Kidney (tissue), 14 donors: ENCODE data around the gene SRF. TPM values are rescaled to one million over a fixed set of nuclear protein-coding genes. Genes with fewer than 3 reads are reported as not detected.

Source experiments
- DNase-seq, 5 donors: peaks; one replicate each; pipeline ENCODE4 v3.0.0-alpha.2; 2013 to 2020
- FAIRE-seq: peaks from 2 replicates; lab custom pipeline; 2012; peaks lifted over from hg19 to GRCh38; lab: Jason Lieb, UNC
- H3K27ac ChIP-seq, 2 donors: one replicate each; pipeline ENCODE4 v1.7.0; 2013; ENCODE audit warnings: low read depth in 2 of 2, low read length in 2 of 2, inconsistent platforms in 1 of 2
- H3K27me3 ChIP-seq: one replicate; pipeline ENCODE4 v1.7.1; 2013; ENCODE audit warnings: low read length, inconsistent platforms; ENCODE audit not compliant: control insufficient read depth, insufficient read depth
- H3K36me3 ChIP-seq, 3 donors: one replicate each; pipeline versions ENCODE4 v1.7.0 to v1.7.1; 2013; ENCODE audit warnings: low read length in 3 of 3, control low read depth in 1 of 3, inconsistent platforms in 1 of 3; ENCODE audit not compliant: insufficient read depth in 3 of 3, control insufficient read depth in 2 of 3
- H3K4me1 ChIP-seq, 3 donors: one replicate each; pipeline versions ENCODE4 v1.7.0 to v1.7.1; 2013; ENCODE audit warnings: low read length in 3 of 3, inconsistent platforms in 1 of 3, low read depth in 1 of 3; ENCODE audit not compliant: control insufficient read depth in 2 of 3, insufficient read depth in 2 of 3
- H3K4me3 ChIP-seq, 3 donors: one replicate each; pipeline versions ENCODE4 v1.7.0 to v1.8.1; 2013; ENCODE audit warnings: low read length in 3 of 3, control low read depth in 1 of 3, inconsistent platforms in 1 of 3
- H3K9ac ChIP-seq, 3 donors: one replicate each; pipeline versions ENCODE4 v1.7.0 to v1.7.1; 2013; ENCODE audit warnings: low read length in 3 of 3, control low read depth in 1 of 3, inconsistent platforms in 1 of 3
- H3K9me3 ChIP-seq, 3 donors: one replicate each; pipeline versions ENCODE4 v1.7.0 to v1.7.1; 2013; ENCODE audit warnings: low read length in 3 of 3, control low read depth in 1 of 3, inconsistent platforms in 1 of 3; ENCODE audit not compliant: control insufficient read depth in 2 of 3, insufficient read depth in 1 of 3
- CTCF ChIP-seq: IDR thresholded peaks from 3 replicates; pipeline ENCODE4 v1.5.1; 2012; ENCODE audit warnings: mild to moderate bottlenecking, moderate library complexity, borderline replicate concordance; ENCODE audit not compliant: insufficient read depth; ENCODE audit errors: extremely low read depth
- intact Hi-C: fragments of 100-400 bp; cut with DNase I; formaldehyde crosslinking; loops from one replicate; pipeline ENCODE4 v1.11.1; 2022
- polyA plus RNA-seq: library from polyadenylated mRNA; stranded (reverse); fragments of 350-450 nt; fragmentation: Illumina TruSeq; extraction: RNeasy Lipid Tissue Mini Kit (QIAGEN cat#74804); gene quantifications from one replicate; pipeline ENCODE4 v1.2.3, GENCODE V29; 2014; ENCODE audit warnings: low read depth, low replicate concordance; ENCODE audit not compliant: insufficient read depth
- total RNA-seq: library from RNA; stranded (reverse); fragmentation: NEBNext Ultra II Directional; extraction: Animal tissue kit (Norgen Biotek cat#: 25700); gene quantifications from one replicate; pipeline ENCODE4 v1.2.1, GENCODE V29; 2021
- donor health status: control.
- donor health status: control.
- donor health status: control.
- donor health status: control.
- donor health status: control.
- donor health status: DM: yes; HTN: yes; CAD: no.
- donor health status: Normal renal cell carcinoma (clear cell type).

SRF gene
- total and polyA plus RNA-seq, 2 donors from 2014 or later: 13.8 to 30.6 TPM

- no peak for TF ChIP-seq CTCF
- no peak overlapping the region for H3K4me3 ChIP-seq
- H3K27ac ChIP-seq: no peak overlapping the region
- H3K4me1 ChIP-seq: no peaks in the 10 kb centered on the region
- no peaks in the 10 kb centered on the region for H3K27me3 ChIP-seq
- FAIRE-seq (no peak), DNase-seq (no peak)
- no peak overlapping the region for H3K9ac ChIP-seq
- H3K36me3 ChIP-seq: peaks cover 0 to 26% (median 3%) of the 10 kb centered on the region in 3 donors
- H3K9me3 ChIP-seq: no peaks in the 10 kb centered on the region
- intact Hi-C loops: no loop called here
Measured at GRCh38 chr6:43219814-43220213, 48.7 kb downstream of the SRF start.

GRCh38 chr6:43220439-43220951 lies 49.4 kb downstream of the SRF start:
- intact Hi-C loops: no loop called here
- no peak for DNase-seq

GRCh38 chr6:43221046-43221972 lies 50.2 kb downstream of the SRF start:
- intact Hi-C loops: no loop called here
- Histone ChIP-seq H3K9ac (no peak overlapping the region), H3K4me1 (no peaks in the 10 kb centered on the region), H3K27ac (no peak overlapping the region), H3K4me3 (no peak overlapping the region), H3K27me3 (no peaks in the 10 kb centered on the region), H3K9me3 (no peaks in the 10 kb centered on the region), H3K36me3 (peaks cover 0 to 13% (median 3%) of the 10 kb centered on the region in 3 donors)
- TF ChIP-seq CTCF: no peak
- FAIRE-seq (no peak), DNase-seq (peak in 1 of 5 donors; percentile 15)

More at GRCh38 chr6:43220439-43220951, 49.4 kb downstream of the SRF start:
- H3K27ac ChIP-seq: no peak overlapping the region
- FAIRE-seq: no peak
- peaks cover 0 to 21% (median 3%) of the 10 kb centered on the region in 3 donors for H3K36me3 ChIP-seq
- no peaks in the 10 kb centered on the region for H3K27me3 ChIP-seq
- H3K4me3 ChIP-seq: no peak overlapping the region
- TF ChIP-seq CTCF: no peak
- no peaks in the 10 kb centered on the region for H3K9me3 ChIP-seq
- H3K9ac ChIP-seq: no peak overlapping the region
- H3K4me1 ChIP-seq: no peaks in the 10 kb centered on the region
